Measurements from ENCODE around the gene ETHE1.
"Not testable (repeated sequence)": the region's sequence is repeated elsewhere in the genome, so short reads cannot be mapped to it uniquely, and the experiment has no call there.

ETHE1 gene

GRCh38 chr19:43523696-43524095 lies 3.3 kb downstream of the ETHE1 start:
- DNase-seq, result not testable (repeated sequence)

GRCh38 chr19:43522929-43523328 lies 4.1 kb downstream of the ETHE1 start:
- no peak for DNase-seq

GRCh38 chr19:43519436-43520088 lies 7.4 kb downstream of the ETHE1 start:
- peak; percentile 93 for DNase-seq

GRCh38 chr19:43518051-43518450 lies 8.9 kb downstream of the ETHE1 start:
- DNase-seq, result no peak

- DNase-seq, result not testable (repeated sequence)
Measured at GRCh38 chr19:43512399-43512798, 14.6 kb downstream of the ETHE1 start.

GRCh38 chr19:43511324-43511723 lies 15.7 kb downstream of the ETHE1 start:
- no peak for DNase-seq

GRCh38 chr19:43510713-43511112 lies 16.3 kb downstream of the ETHE1 start:
- DNase-seq, result no peak

- DNase-seq, result no peak
Measured at GRCh38 chr19:43507880-43508279, 19.1 kb downstream of the ETHE1 start.

- no peak for DNase-seq
Measured at GRCh38 chr19:43506629-43507028, 20.4 kb downstream of the ETHE1 start.

- DNase-seq, result no peak
Measured at GRCh38 chr19:43505941-43506340, 21.1 kb downstream of the ETHE1 start.

- no peak for DNase-seq
Measured at GRCh38 chr19:43505186-43505456, 21.9 kb downstream of the ETHE1 start.

GRCh38 chr19:43504426-43505185 lies 22.4 kb downstream of the ETHE1 start, which contains the start of gene PHLDB3:
Gene PHLDB3 (minus strand): TSS chr19:43504746. CDS start chr19:43504118, 628 bp downstream.
- no peak for DNase-seq

- DNase-seq, result peak; percentile 89
Measured at GRCh38 chr19:43503501-43504425, 23.2 kb downstream of the ETHE1 start.

GRCh38 chr19:43502419-43502976 lies 24.5 kb downstream of the ETHE1 start:
- DNase-seq, result no peak

GRCh38 chr19:43501661-43502418 lies 25.2 kb downstream of the ETHE1 start:
- peak; percentile 14 for DNase-seq

- DNase-seq, result no peak
Measured at GRCh38 chr19:43499042-43499441, 28.0 kb downstream of the ETHE1 start.

- no peak for DNase-seq
Measured at GRCh38 chr19:43498233-43498842, 28.7 kb downstream of the ETHE1 start.

GRCh38 chr19:43496960-43497359 lies 30.0 kb downstream of the ETHE1 start:
- no peak for DNase-seq

- DNase-seq, result no peak
Measured at GRCh38 chr19:43495082-43495481, 31.9 kb downstream of the ETHE1 start.

- DNase-seq, result no peak
Measured at GRCh38 chr19:43490759-43491158, 36.2 kb downstream of the ETHE1 start.

GRCh38 chr19:43489979-43490599 lies 36.9 kb downstream of the ETHE1 start:
- no peak for DNase-seq

- no peak for DNase-seq
Measured at GRCh38 chr19:43489310-43489709, 37.7 kb downstream of the ETHE1 start.

All from fibroblast of skin of right biceps (primary cell).